ENCODE measurements around the gene SDK1.

DNA sequence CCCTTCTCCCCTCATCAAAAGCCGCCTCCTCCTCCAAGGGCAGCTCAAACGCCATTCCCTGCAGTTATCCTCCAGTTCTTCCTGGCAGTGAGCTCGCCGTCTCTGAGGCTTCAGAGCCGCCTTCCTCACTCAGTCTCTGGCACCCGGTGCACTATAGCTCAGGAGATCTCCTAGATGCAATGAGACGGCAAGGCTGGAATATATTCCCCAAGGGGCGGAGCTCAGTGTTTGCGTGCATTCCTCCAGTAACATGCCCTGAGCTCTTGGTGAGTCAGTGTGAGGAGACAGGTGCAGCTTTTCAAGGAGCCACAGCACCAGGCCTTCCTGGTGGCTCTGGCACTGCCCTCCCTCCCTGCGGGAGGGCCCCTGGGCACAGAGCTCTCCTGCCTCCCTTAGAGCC, 868.4 kb downstream of the SDK1 start:
- TF ChIP-seq, protein P1, sequence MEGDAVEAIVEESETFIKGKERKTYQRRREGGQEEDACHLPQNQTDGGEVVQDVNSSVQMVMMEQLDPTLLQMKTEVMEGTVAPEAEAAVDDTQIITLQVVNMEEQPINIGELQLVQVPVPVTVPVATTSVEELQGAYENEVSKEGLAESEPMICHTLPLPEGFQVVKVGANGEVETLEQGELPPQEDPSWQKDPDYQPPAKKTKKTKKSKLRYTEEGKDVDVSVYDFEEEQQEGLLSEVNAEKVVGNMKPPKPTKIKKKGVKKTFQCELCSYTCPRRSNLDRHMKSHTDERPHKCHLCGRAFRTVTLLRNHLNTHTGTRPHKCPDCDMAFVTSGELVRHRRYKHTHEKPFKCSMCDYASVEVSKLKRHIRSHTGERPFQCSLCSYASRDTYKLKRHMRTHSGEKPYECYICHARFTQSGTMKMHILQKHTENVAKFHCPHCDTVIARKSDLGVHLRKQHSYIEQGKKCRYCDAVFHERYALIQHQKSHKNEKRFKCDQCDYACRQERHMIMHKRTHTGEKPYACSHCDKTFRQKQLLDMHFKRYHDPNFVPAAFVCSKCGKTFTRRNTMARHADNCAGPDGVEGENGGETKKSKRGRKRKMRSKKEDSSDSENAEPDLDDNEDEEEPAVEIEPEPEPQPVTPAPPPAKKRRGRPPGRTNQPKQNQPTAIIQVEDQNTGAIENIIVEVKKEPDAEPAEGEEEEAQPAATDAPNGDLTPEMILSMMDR (IDR thresholded peaks at IDR 0.05; ENCODE audit: low read depth, low read length, poor library complexity, severe bottlenecking), result no peak
- TF ChIP-seq EZH2phosphoT487 (IDR thresholded peaks at IDR 0.05; ENCODE audit: borderline replicate concordance, low read length), result no peak

All from DOHH2 (cell line).